ENCODE results near the gene GNB1L.
A peak's percentile ranks its signal among the peaks of the same experiment; 100 is the strongest.

Gene GNB1L

GRCh38 chr22:19859861-19860510 is 5.3 kb upstream of the GNB1L start:
- no peak for DNase-seq

- no peak for DNase-seq
Observed at GRCh38 chr22:19857382-19857781, 2.7 kb upstream of the GNB1L start.

- peak; percentile 54 for DNase-seq
Observed at GRCh38 chr22:19855504-19856409, 1.1 kb upstream of the GNB1L start.

GRCh38 chr22:19853879-19854777 is 546 bp downstream of the GNB1L start:
- no peak for DNase-seq

- no peak for DNase-seq
Observed at GRCh38 chr22:19853058-19853878, 1.4 kb downstream of the GNB1L start.

GRCh38 chr22:19852177-19852781 is 2.4 kb downstream of the GNB1L start:
- DNase-seq: no peak

- no peak for DNase-seq
Observed at GRCh38 chr22:19851291-19852176, 3.1 kb downstream of the GNB1L start.

- DNase-seq: no peak
Observed at GRCh38 chr22:19850763-19851109, 3.9 kb downstream of the GNB1L start.

GRCh38 chr22:19849835-19850762 is 4.6 kb downstream of the GNB1L start:
- DNase-seq: no peak

GRCh38 chr22:19848298-19849224 is 6.1 kb downstream of the GNB1L start:
- DNase-seq: no peak

GRCh38 chr22:19847345-19847632 is 7.4 kb downstream of the GNB1L start:
- no peak for DNase-seq

GRCh38 chr22:19846620-19847344 is 7.9 kb downstream of the GNB1L start:
- peak; percentile 71 for DNase-seq

- DNase-seq: no peak
Observed at GRCh38 chr22:19845054-19845722, 9.5 kb downstream of the GNB1L start.

GRCh38 chr22:19844377-19845053 is 10.2 kb downstream of the GNB1L start:
- DNase-seq: no peak

- DNase-seq: no peak
Observed at GRCh38 chr22:19843857-19844376, 10.8 kb downstream of the GNB1L start.

- peak; percentile 95 for DNase-seq
Observed at GRCh38 chr22:19843107-19843856, 11.4 kb downstream of the GNB1L start.
